ENCODE results near the gene RTBDN.
"Not testable (repeated sequence)": the region's sequence is repeated elsewhere in the genome, so short reads cannot be mapped to it uniquely, and the experiment has no call there.

The RTBDN gene

DNA sequence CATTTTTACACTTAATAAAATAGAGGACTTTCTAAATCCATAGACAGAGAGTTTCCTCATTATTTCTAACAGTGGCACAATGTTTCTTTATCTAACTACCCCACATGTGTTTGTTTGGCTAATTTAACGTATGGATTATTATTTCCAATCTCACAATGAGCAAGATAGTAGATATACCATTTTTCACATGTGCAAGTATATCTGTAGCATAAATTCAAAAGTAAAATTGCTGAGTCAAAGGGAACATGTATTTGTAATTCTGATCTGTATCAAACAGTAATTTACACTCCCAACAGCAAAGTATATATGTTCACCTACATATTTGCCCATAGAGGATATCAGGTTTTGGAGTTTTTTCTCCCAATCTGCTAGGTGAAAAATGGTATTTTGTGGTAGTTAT lies 22.3 kb upstream of the RTBDN start:
- no peak for DNase-seq

DNA sequence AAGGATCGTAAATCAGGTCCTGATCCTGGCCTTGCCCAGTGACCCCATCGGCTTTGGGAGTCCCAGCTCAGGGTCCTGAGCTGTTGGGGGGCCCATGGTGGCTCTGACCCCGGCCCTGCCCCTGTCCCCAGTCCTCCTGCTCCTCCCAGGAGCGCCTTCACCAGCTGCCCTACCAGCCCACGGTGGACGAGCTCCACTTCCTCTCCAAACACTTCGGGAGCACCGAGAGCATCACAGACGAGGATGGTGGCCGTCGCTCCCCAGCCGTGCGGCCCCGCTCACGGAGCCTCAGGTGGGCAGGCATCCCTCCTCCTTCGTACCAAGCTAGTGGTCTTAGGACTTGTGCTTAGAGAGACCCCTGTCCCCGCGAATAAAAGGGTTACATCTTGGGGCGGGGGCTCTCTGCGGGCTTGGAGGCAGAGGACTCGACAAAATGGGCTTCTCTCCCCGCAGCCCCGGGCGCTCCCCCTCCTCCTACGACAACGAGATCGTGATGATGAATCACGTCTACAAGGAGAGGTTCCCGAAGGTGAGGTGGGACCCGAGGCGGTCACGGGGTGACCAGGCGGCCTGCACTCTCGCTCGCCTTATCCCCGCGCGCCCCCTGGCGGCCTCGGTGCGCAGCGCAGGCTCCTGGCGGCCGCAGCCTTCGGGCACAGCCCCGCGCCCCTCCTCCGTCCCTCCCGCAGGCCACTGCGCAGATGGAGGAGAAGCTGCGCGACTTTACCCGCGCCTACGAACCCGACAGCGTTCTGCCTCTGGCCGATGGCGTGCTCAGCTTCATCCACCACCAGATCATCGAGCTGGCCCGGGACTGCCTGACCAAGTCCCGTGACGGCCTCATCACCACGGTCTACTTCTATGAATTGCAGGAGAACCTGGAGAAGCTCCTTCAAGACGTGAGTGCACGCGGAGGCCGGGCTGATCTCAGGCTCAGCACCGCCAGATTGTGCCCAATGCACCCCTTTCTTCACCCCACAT lies 13.1 kb upstream of the RTBDN start:
- peak; percentile 82 to 87 for DNase-seq

GRCh38 chr19:12846613-12847012 lies 12.2 kb upstream of the RTBDN start:
- not testable (repeated sequence) for DNase-seq

- no peak for DNase-seq
Measured at GRCh38 chr19:12843999-12844732, 9.8 kb upstream of the RTBDN start.

DNA sequence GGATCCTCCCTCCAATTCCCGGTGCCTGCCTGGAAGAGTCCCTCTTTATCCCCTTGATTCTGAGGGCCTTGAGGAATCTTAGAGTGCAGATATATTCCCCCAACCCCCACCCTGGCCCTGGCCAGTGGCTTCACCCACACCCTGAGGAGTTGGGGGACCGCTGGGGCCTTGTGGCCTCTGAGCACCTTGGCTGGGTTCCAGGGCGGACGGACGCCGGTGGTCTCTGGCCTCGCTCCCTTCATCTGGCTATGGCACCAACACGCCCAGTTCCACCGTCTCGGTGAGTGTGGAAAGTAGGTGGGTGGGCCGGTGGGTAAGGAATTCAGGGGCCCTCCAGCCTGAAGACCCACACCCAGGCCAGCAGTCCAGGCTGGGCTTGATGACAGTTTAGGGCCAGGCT lies 8.9 kb upstream of the RTBDN start:
- no peak for DNase-seq

GRCh38 chr19:12842511-12842910 lies 8.1 kb upstream of the RTBDN start:
- DNase-seq: no peak

GRCh38 chr19:12841094-12841493 lies 6.7 kb upstream of the RTBDN start:
- no peak for DNase-seq

- no peak for DNase-seq
Measured at GRCh38 chr19:12840091-12841079, 6.0 kb upstream of the RTBDN start.

GRCh38 chr19:12838886-12839756 lies 4.7 kb upstream of the RTBDN start:
- DNase-seq: no peak

GRCh38 chr19:12838182-12838885 lies 4.0 kb upstream of the RTBDN start, which contains the start of gene MAST1:
Gene MAST1, plus strand, starts transcription at chr19:12838515. Its CDS starts 58 bp downstream, at chr19:12838573.
- DNase-seq: peak in 1 of 2 experiments; percentile 50

- no peak for DNase-seq
Measured at GRCh38 chr19:12837225-12837624, 2.8 kb upstream of the RTBDN start.

DNA sequence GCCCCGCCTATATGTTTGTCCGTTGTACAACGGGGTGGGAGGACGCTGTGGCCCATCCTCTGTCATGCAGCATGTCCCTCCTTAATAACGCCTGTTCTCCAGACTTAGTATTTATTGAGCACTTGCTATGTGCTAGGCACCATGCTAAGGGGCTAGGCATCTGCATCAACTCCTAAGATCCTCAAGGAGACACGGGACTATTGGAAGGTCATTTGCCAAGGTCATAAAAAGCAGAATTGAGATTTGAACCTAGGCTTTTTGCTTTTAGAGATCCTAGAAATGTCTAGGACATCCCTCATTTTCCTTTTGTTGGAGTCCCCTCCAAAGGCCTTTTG lies 2.1 kb upstream of the RTBDN start:
- no peak for DNase-seq

DNA sequence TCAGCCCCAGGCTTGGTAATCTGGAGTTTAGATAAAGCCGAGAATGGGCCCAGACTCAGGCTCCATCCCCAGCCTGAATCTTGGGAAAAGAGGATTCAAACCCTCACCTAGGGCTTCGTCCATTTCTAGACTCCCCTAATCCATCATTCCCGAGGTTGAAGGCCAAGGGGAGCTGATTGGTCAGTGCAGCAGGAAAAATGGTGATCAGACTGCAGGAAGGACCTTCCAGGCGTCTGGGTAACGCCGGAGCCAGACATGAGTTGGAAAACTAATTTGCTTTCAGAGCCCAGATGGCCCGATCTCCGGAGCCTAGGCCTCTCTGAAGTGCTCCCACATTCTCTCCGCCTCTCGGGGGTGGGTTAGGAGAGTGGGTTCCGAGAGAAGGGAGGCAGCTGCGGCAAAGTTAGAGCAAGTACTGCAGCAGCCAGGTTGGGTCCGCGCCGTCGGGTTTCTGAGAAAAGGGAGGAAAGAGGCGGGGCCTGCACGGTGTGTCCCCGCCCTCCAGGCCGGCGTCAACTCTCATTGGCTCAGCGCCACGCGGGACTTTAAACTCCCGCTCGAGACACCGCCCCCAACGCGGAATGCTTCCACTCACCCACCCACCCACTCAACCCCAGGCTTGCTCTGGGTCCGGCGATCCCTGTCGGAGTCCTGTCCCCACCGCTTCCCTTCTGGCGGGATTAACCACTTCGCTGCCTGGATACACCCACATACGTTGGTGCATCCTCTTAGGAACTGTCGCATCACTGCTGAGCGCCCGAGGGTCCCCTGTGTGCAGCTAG lies 788 bp upstream of the RTBDN start:
- no peak for DNase-seq

- DNase-seq: peak in 1 of 2 experiments; percentile 46
Measured at GRCh38 chr19:12833738-12834565, 427 bp downstream of the RTBDN start.

DNA sequence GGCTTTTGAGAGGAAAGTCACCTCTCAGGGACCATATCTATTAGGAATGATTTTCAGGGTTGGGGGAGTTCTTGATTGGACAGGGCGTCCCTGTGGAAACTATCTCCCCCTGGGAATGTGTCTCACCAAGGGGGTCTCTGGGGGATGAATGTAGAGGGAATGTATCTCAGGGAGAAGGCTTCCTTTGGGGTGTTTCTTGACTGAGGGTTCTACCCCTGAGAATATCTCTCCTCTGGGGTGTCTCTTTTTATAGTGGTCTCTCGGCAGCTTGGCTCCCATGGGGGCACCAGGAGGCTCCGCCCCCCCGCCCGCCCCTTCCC lies 1.0 kb downstream of the RTBDN start:
- no peak for DNase-seq

- peak in 1 of 2 experiments; percentile 48 for DNase-seq
Measured at GRCh38 chr19:12828494-12828893, 5.9 kb downstream of the RTBDN start.

DNA sequence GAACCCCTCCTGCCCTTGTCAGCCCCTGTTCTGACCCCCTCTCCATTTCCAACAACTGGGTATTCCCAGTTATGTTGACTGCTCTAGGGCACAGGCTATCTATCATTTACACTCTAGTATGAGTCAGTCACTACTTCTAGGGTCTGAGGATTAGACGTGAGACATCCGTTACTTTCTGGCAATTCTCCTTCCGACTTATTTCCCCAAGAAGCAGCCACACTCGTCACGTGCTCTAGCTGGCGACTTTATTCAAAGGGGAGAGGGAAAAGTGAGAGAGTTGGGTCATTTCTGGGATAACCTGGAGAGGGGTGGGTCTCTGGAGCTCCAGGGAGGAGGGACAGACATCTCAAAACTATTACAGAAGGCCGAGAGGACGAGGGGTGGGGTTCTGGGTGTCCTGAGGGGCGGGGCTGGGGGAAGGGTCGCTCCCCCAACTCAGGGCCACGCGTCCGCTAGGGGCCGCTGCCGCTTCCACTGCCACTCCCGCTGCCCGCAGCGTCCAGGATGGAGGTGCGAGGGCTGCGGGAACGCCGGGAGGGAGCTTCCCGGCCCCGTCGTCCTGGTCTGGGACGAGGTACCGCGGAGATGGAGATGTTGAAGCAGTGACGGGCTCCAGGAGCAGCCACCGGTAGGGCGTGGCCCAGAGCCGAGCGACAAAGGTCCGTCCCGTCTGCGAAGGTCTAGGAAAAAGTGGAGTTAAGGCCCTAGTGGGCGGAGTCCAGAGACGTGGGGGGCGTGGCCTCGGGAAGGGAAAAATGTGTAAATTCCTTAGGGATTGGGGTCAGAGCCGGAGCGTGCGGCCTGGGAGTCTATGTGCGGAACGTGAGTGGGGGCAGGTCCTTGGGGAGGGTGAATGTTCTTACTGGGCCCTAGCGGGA lies 8.9 kb downstream of the RTBDN start:
- no peak for DNase-seq

DNA sequence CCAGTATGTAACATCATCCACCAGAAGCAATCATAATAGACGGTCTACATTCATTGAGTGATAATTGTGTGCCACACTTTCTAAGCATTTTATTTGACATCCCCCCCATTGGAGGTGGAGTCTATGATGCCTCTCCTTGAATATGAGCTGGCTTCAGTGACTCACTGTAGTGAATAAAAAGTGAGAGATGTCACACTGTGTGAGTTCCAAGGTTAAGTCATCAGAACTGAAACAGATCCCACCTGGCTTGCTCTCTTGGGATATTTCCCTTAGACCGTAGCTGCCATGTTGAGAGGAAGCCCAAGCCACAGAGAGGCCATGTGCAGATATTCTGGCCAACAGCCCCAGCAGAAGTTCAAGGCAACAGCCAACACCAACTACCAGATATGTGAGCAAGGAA lies 12.6 kb downstream of the RTBDN start:
- DNase-seq: no peak
